Astrocyte of the hippocampus (primary cell): ENCODE results near the gene CPT1C.

Experiments
- DNase-seq: peaks from one replicate; pipeline ENCODE4 v3.0.0; 2011; ENCODE audit warnings: low read depth, low spot score

Gene CPT1C

DNA sequence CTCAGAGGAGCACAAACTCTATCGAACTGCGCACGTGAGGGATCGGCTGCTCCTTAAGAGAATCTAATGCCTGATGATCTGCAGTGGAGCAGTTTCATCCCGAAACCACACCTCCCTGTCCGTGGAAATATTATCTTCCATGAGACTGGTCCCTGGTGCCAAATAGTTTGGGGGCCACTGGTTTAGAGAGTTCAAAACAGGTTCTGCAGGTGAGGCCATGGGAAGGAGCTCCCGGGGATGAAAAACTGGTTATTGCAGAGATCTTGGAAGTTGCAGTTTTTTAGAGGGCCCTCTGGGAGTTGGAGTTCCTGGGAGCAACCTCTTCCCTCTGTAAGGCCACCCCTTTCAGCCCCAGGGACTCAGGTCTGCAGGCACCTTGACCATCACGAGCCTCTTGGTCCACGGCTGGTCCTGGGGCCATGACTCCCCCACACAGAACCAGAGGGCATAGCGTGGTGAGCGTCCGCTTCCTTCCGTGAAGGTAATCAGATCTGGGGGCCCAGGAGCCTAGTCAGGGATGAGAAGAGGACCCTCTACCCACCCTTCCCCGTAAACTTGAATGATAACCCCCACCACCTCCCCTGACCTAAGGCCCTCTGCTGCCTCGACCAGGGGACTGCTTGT is 30.5 kb upstream of the CPT1C start:
- no peak for DNase-seq

DNA sequence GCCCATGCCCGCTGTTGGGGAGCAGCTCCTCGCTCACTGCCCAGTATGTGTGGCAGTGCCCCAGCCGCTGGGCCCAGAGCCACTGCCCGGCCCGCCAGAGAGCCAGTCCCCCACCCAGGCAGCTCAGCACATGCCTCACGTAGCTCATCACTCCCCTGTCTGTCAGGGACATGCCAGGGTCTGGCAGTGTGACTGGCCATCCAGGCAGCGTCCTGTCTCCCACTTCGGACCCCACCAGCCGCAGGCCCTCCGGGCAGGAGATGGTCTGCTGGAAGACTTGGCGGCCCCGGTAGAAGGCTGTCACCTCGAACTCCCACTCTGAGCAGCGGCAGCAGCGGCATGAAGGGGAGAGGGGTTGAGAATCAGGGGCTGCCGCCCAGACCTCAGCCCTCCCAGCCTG is 28.9 kb upstream of the CPT1C start:
- no peak for DNase-seq

DNA sequence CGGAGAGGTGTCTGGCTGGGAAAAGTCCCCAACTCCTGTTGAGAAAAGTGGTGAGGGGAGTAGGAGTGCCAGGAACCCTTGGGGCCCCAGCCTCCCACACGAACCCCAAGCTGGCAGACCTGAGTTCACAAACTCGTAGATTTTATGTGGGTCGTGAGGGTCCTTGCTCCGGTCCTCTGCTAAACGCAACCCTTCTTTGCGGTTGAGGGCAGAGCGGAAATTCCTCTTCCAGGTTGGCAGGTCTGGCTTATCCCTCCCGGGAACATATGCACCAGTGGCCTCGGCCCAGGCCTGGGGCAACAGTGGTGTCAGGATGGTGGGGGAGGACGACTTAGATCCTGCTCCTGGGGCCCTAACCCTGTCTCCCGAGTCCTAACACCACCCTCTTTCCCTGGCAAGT is 27.7 kb upstream of the CPT1C start:
- no peak for DNase-seq

GRCh38 chr19:49664171-49665035 is 26.5 kb upstream of the CPT1C start:
- peak; percentile 90 for DNase-seq

DNA sequence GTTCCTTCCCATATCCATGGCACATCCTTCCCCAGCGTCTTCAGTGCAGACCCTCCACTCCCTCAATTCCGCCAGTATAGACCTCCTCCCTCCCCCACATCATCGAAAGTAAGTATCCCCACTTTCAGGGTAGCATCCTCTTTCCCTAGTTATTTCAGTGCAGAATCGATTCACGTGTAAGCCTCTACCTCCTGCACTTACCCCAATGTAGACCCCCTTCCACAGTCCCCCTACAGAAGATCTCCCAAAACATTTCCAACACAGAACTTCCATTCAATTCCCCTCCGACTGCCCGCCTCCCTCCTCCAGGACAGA is 25.9 kb upstream of the CPT1C start:
- DNase-seq = no peak

- peak; percentile 99 for DNase-seq
These were observed 25.4 kb upstream of the CPT1C start, which contains the start of the genes BCL2L12 and IRF3 for GRCh38 chr19:49665351-49666119. TSS of gene BCL2L12 (plus strand) at chr19:49665933. CDS start at chr19:49666693, 760 bp downstream. TSS of gene IRF3 (minus strand) at chr19:49665857. CDS start at chr19:49664838, 1,019 bp downstream.

GRCh38 chr19:49666120-49666444 is 24.8 kb upstream of the CPT1C start:
- DNase-seq = no peak

DNA sequence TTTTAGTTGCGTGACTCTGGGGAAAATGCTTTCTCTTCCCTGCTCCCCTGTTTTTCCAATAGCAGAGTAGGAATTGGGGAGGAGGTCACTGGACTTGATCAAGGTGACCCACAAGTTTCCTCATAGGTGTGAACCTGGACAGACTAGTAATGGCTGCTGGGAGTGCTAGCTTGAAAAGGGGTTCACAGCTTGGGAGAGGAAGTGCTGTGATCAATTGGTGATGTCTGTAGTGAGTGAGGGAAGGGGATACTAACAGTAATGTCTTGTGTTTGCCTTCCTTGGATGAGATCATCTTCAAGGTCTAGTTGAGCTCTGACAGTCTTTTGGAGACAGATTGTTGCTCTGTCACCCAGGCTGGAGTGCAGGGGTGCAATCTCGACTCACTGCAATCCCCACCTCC is 23.4 kb upstream of the CPT1C start:
- no peak for DNase-seq

GRCh38 chr19:49669516-49669915 is 21.4 kb upstream of the CPT1C start:
- DNase-seq = no peak

- DNase-seq = peak; percentile 87
These were observed 18.6 kb upstream of the CPT1C start for GRCh38 chr19:49672131-49672919.

DNA sequence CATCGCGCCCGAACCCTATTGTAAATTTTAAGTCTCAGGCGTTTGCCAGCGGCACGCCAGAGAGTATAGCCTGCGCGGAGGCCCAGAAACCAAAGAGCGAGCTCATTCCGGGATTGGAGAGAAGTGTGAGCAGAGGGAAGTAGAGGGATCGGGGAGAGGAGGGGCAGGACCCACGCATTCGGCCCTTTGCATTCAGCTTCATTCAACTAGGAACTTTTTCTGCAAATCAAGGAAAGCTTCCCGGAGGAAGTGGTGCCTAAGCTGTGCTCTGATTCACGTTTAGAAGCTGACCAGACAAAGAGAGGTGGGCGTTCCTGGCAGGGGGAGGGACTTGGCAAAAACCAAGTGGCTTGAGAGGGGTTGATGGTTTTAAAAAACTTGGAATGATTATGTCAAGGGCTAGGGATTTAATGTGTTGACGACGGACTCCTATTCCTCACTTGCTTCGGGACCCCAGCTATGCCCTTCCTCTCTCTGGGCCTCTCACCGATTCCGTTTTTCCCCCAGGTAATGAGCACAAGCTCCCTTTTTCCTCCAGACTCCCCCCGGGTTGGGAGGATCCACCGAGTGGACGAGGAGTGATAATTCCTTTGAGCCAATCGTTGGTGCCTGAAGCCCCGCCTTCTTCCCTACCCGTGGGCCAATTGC is 14.7 kb upstream of the CPT1C start:
- no peak for DNase-seq

DNA sequence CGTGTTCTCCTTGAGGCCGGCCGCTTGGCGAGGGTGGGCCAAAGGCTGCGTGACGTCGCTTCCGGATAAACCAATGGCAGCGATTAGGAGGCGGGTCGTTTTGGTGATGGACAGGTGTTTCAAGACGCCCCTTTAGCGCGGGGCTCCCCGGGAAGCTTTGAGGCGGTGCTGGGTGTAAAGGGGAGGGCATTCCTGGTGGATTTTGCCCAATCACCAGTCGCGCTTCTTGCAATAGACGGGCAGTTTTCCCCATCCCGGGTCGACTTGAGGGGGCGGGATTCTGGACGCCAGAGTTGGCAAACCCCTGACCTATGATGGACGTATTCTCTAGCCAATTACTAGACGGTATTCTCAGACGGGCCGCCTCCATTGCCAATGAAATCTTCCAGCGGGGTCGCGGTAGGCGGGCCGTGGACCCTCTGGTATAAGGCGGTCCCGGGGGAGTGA is 14.1 kb upstream of the CPT1C start:
- peak; percentile 100 for DNase-seq

- DNase-seq = peak; percentile 64
These were observed 13.6 kb upstream of the CPT1C start, which contains the start of gene PRMT1 for GRCh38 chr19:49677231-49677900. TSS of gene PRMT1 (plus strand) at chr19:49677271. CDS start at chr19:49677281, 10 bp downstream.

DNA sequence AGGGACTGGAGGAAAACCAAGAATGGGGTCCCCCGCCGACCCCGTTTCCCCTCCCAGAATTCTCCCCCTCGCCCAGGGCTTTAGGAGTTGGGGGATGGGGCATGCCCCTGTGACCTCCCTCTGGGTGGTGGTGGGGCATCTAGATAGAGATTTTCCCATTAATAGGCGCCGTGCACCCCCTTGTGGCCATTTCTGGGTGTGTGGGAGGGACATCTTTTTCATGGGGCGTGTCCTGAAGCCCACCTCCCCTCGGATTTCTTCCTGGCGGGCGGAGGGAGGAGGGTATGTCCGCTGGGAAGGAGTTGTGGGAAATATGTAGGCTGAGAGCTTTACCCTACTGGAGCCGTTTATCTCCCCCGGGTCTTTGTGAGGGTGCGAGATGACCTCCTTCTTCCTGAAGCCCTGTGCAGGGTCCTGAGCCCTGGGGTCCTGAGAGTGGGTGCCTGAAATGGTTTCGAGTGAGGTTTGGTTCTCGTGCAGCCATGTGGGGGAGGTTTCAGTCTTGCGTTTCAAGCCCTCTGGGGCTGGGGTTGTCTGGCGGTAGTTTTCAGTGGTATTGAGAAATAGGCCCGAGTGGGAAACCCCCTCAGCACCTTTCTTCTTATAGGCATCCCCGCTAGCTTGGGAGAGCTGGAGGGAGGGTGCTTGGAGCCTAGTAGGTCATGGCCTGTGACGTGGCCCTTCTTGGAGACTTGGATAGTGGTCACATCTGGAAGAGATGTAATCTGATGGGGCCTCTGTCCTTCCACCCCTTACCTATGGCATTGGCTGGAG is 12.8 kb upstream of the CPT1C start:
- peak; percentile 84 for DNase-seq

DNA sequence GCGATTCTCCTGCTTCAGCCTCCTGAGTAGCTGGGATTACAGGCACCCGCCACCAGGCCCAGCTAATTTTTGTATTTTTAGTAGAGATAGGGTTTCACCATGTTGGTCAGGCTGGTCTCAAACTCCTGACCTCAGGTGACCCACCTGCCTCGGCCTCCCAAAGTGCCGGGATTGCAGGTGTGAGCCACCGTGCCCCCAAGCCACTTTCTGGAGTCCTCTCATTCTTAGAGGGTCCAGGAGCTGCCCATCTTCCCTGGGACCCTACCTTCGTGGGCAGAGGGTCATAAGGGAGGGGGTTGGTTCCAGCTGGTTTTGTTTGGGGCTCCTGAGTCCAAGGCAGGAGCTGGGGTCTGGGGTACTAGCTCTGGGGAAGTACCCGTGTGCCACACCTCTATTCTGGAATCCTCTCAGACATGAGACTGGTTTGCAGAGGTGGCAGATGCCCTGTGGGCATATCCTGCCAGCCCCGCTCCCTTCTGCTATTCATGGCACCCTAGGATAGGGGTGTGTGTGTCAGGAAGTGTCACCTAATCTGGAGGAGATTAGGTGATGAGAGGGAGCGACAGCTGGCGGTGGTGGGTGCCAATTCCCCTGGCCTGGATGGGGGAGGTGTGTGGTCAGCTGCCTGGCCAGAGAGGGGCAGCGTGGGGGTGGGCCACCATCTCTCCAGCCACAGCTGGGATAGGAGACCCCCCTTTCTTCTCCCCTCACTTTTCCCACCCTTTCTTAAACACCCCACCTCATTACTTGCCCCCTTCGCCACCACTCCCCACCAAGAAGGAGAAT is 11.7 kb upstream of the CPT1C start:
- DNase-seq = no peak

DNA sequence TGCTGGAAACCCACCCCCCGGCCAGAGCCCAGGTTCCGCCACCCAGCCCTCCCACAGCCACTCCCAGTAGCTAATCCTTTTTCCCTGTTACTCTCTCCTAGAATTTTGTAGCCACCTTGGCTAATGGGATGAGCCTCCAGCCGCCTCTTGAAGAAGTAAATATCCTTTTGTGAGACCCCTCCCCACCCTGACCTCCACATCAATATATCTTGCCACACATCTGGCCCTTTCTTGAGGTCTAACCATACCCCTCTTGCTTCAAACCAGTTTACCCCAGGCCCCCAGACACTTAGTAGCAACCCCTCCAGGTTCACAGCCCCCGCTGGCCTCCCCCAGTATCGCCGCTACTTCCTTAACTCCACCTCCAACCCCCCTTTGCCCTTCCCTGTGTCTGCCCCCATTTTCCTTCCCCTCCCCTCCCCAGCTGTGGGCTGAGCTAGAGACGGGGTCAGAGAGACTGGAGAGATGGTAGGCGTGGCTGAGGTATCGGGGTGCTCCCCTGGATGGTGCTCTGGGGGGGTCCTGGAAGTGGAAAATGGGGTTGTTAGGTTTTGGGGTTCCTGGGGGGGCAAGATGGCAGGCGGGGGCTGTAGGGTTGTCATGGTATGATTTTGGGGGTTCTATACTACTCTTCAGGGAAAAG is 11.0 kb upstream of the CPT1C start:
- no peak for DNase-seq

DNA sequence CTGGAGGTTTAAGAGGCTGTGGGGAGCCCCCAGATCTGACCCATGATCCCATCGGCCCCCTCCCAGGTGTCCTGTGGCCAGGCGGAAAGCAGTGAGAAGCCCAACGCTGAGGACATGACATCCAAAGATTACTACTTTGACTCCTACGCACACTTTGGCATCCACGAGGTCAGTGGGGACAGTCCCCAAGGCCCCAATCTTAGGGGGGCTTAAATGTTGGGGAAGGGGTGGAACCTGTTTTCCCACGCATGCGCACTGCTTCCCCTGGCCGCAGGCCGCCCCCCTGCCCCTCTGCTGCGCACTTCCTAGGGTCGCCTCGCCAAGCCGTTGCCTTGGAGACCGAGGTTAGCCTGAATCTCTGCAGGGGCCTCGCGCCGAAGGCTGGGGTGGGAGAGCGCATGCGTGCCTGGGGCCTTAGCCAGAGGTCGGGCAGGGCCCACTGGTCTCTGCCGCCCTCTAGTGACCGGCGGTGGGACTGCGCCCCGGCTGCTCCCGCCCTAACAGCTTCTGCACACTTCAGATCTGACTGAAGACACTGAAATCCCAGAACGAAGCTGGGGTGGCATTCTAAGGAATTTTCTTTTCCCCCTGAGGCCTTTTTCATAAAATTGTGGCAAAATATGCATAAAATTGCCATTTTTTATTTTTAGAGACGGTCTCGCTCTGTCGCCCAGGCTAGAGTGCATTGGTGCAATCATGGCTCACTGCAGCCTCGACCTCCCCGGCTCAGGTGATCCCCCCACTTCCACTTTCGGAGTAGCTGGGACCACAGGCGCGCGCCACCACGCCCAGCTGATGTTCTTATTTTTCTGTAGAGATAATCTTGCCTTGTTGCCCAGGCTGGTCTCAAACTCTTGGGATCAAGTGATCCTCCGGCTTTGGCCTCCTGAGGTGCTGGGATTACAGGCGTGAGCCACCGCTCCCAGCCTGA is 10.2 kb upstream of the CPT1C start:
- DNase-seq = peak; percentile 95
